HFFc6 (cell line): ENCODE results near the gene CARD14. TPM values are rescaled to one million over a fixed set of nuclear protein-coding genes. Genes with fewer than 3 reads are reported as not detected.

ENCODE experiments used
- DNase-seq: peaks from one replicate; pipeline ENCODE4 v3.0.0-alpha.2; 2018
- H3K27ac Mint-ChIP-seq: 2 replicates; pipeline ENCODE4 v1.8.0; 2020; ENCODE audit warnings: mild to moderate bottlenecking, mixed read lengths
- H3K27me3 Mint-ChIP-seq: 2 replicates; pipeline ENCODE4 v1.8.0; 2021; ENCODE audit warnings: mild to moderate bottlenecking, moderate library complexity, mixed read lengths; ENCODE audit not compliant: insufficient read depth
- H3K36me3 Mint-ChIP-seq: 2 replicates; pipeline ENCODE4 v1.8.0; 2021; ENCODE audit warnings: low read depth, mixed read lengths
- H3K4me1 Mint-ChIP-seq: 2 replicates; pipeline ENCODE4 v1.8.0; 2020; ENCODE audit warnings: low read depth, mixed read lengths
- H3K4me3 Mint-ChIP-seq: 2 replicates; pipeline ENCODE4 v1.8.0; 2020; ENCODE audit warnings: mild to moderate bottlenecking, moderate library complexity, mixed read lengths
- H3K9me3 Mint-ChIP-seq: 2 replicates; pipeline ENCODE4 v1.8.0; 2020; ENCODE audit warnings: mild to moderate bottlenecking, mixed read lengths
- total RNA-seq, 6 experiments: library from RNA; stranded (reverse); fragmentation: NEBNext Ultra II Directional; extraction: Animal tissue kit (Norgen Biotek cat#: 25700); gene quantifications; 2 replicates in 1 of 6; 3 replicates in 5 of 6; pipeline ENCODE4 v1.2.3, GENCODE V29; 2021
- TF ChIP-seq, protein P1 (sequence below): fragments of 200-600 bp; sonication (generic); IDR thresholded peaks from 2 replicates; pipeline ENCODE4 v1.5.0; 2021; ENCODE audit warnings: antibody characterized with exemption, mild to moderate bottlenecking

Gene CARD14
- total RNA-seq, 6 experiments from 2014 or later = not detected

DNA sequence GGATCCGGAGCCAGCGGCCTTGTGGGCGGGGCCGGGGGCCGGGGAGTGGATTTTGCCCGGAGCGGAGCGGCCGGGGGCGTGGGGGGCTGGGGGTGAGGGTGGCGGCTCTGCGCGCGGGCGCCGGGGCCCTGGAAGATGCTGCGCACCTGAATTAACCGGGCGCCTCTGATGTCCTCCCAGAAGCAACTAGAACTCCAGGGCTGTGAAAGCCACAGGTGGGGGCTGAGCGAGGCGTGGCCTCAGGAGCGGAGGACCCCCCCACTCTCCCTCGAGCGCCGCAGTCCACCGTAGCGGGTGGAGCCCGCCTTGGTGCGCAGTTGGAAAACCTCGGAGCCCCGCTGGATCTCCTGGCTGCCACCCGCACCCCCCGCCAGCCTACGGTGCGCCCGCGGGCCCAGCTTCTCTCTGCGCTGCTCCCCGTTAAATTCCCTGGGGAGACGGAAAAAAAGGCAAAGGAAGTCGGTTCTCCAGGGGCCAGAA lies 50.9 kb downstream of the CARD14 start:
- Mint-ChIP-seq H3K9me3 (no peaks in the 10 kb centered on the region), H3K4me3 (peak overlapping the region; percentile 82), H3K36me3 (peaks cover 15% of the 10 kb centered on the region), H3K27ac (no peak overlapping the region), H3K27me3 (no peaks in the 10 kb centered on the region; the same call in none of the 2 replicates), H3K4me1 (peaks cover 13% of the 10 kb centered on the region)
- TF ChIP-seq, protein P1, sequence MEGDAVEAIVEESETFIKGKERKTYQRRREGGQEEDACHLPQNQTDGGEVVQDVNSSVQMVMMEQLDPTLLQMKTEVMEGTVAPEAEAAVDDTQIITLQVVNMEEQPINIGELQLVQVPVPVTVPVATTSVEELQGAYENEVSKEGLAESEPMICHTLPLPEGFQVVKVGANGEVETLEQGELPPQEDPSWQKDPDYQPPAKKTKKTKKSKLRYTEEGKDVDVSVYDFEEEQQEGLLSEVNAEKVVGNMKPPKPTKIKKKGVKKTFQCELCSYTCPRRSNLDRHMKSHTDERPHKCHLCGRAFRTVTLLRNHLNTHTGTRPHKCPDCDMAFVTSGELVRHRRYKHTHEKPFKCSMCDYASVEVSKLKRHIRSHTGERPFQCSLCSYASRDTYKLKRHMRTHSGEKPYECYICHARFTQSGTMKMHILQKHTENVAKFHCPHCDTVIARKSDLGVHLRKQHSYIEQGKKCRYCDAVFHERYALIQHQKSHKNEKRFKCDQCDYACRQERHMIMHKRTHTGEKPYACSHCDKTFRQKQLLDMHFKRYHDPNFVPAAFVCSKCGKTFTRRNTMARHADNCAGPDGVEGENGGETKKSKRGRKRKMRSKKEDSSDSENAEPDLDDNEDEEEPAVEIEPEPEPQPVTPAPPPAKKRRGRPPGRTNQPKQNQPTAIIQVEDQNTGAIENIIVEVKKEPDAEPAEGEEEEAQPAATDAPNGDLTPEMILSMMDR = no peak
- no peak for DNase-seq

DNA sequence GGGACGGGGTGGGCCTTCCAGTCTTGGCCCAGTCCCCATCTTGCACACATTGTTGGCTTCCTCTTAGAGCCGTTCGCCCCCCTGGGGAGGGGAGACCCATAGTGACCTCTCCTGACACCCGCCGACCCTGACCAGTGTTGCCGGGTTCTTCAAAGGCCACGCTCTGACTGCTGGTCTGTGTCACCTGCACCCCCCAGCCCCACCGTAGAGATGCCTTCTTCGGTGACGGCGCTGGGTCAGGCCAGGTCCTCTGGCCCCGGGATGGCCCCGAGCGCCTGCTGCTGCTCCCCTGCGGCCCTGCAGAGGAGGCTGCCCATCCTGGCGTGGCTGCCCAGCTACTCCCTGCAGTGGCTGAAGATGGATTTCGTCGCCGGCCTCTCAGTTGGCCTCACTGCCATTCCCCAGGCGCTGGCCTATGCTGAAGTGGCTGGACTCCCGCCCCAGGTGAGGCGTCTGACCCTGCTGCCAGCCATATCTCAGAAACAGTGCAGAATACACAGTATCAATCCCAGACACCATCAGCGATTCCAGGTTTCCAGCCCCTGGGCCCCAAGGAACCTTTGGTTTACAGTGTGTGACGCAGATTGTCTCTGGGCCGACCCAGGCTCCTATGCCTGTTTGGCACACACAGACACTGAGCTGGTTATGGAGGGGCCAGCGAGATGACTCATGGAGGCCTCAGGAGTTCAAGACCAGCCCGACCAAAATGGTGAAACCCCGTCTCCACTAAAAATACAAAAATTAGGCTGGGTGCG lies 51.7 kb downstream of the CARD14 start:
- Mint-ChIP-seq H3K36me3 (peaks cover 7% of the 10 kb centered on the region; the same call in 1 of the 2 replicates), H3K27ac (no peak overlapping the region), H3K4me3 (peak overlapping the region; percentile 82), H3K9me3 (no peaks in the 10 kb centered on the region), H3K4me1 (peaks cover 13% of the 10 kb centered on the region), H3K27me3 (no peaks in the 10 kb centered on the region; the same call in none of the 2 replicates)
- TF ChIP-seq, protein P1 = no peak
- DNase-seq = no peak

DNA sequence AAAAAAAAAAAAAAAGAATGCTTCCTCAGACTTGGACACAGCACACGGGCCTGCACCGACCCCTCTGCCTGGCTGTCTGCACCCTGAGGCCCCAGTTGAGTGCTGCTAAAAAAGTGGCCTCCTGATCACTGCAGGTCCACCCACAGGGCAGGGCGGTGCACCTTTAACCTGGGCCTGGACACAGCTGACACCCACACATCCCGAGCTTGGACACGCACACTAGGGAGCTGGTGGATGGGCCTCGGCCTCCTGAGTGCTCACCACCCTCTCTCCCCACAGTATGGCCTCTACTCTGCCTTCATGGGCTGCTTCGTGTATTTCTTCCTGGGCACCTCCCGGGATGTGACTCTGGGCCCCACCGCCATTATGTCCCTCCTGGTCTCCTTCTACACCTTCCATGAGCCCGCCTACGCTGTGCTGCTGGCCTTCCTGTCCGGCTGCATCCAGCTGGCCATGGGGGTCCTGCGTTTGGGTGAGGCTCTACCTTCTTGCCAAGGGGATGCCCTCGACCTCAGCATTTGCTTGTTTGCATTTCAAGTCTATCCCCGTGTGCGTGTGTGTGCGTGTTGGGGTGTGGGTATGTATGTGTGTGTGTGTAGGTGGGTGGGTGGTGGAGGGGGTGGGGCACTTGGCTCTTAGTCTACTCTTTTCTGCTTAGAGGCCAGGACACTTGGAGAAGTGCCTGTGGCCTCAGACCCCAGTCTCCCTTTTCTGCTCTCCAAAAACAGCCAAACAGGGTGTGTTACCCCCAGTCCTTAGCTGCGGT lies 52.7 kb downstream of the CARD14 start:
- no peak for DNase-seq
- no peaks in the 10 kb centered on the region; the same call in none of the 2 replicates for H3K27me3 Mint-ChIP-seq

DNA sequence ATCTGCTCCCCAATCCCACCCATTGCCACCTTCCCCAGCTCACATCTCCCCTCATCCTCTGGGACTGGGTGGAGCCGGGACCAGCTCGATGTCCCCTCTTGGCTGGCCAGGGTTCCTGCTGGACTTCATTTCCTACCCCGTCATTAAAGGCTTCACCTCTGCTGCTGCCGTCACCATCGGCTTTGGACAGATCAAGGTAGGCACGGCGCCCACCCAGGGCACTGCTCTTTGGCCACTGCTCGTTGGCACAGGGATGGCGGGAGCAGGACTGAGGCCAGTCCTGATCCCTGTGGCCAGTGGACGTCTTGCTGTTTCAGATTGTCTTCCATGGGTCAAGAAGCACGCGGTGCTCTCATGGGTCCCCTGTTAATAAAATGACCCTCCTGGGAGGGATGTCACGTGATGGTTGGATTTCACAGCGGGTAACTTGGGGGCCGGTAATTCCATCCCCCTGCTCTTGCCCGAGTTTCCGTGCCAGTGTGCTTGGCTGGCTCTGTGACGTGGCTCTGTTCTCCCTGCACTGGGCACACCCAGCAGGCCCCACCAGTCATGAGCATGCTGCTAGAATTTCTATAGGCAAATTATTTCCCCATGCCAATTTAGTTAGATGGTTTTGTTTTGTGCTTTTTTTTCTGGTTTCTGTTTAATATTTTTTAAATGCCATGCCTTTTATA lies 53.4 kb downstream of the CARD14 start:
- TF ChIP-seq, protein P1 = no peak
- Mint-ChIP-seq H3K36me3 (no peaks in the 10 kb centered on the region), H3K9me3 (no peaks in the 10 kb centered on the region), H3K27me3 (no peaks in the 10 kb centered on the region; the same call in none of the 2 replicates), H3K4me1 (peaks cover 13% of the 10 kb centered on the region), H3K27ac (no peak overlapping the region), H3K4me3 (no peak overlapping the region)
- DNase-seq = no peak

More for the DNA sequence above, 52.7 kb downstream of the CARD14 start:
- H3K9me3 Mint-ChIP-seq = no peaks in the 10 kb centered on the region
- H3K36me3 Mint-ChIP-seq = peaks cover 2% of the 10 kb centered on the region; the same call in 1 of the 2 replicates
- TF ChIP-seq, protein P1 = no peak
- H3K4me1 Mint-ChIP-seq = peaks cover 13% of the 10 kb centered on the region
- no peak overlapping the region for H3K4me3 Mint-ChIP-seq
- no peak overlapping the region for H3K27ac Mint-ChIP-seq

DNA sequence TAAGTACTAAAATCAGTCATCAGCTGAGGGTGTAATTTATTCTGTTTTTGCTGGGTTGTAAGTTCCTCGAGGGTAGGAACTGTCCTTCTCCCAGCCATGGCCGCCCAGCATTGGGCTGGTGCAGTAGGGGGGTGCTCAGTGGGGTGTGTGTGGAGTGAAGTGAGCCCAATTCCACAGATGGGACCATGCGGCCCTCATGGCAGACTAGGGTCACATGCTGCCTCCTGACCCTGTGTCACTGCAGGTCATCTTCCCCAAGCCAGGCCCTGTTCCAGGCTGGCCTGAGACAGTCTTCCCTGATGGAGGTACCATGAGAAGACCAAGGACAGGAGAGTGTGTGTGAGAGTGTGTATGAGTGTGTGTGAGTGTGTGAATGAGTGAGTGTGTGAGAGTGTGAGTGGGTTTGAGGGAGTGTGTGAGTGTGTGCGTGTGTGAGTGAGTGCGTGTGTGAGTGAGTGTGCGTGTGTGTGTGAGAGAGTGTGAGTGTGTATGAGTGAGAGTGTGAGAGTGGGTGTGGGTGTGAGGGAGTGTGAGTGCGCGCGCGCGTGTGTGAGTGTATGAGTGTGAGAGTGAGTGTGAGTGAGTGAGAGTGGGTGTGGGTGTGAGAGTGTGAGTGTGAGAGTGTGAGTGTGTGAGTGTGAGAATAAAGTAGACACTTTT lies 54.1 kb downstream of the CARD14 start:
- TF ChIP-seq, protein P1 = no peak
- Mint-ChIP-seq H3K9me3 (no peaks in the 10 kb centered on the region), H3K27ac (no peak overlapping the region), H3K4me3 (no peak overlapping the region), H3K27me3 (no peaks in the 10 kb centered on the region; the same call in none of the 2 replicates), H3K4me1 (peaks cover 6% of the 10 kb centered on the region), H3K36me3 (no peaks in the 10 kb centered on the region; the same call in 1 of the 2 replicates)
- DNase-seq = no peak
